ENCODE measurements around the gene SGPP2.

GRCh38 chr2:222448748-222449181 is 24.4 kb downstream of the SGPP2 start:
- TF ChIP-seq EZH2 (IDR thresholded peaks at IDR 0.05; ENCODE audit: insufficient read depth, low read length): no peak
- TF ChIP-seq CTCF (IDR thresholded peaks at IDR 0.05; ENCODE audit: insufficient read depth, low read depth, low read length): no peak

Data from astrocyte (in vitro differentiated cells and primary cell).